ENCODE results near the gene DPEP3. TPM values are rescaled to one million over a fixed set of nuclear protein-coding genes. Genes with fewer than 3 reads are reported as not detected.

The DPEP3 gene
- total RNA-seq, 2 donors from 2014 or later, result 0.28 TPM; not detected in 1

DNA sequence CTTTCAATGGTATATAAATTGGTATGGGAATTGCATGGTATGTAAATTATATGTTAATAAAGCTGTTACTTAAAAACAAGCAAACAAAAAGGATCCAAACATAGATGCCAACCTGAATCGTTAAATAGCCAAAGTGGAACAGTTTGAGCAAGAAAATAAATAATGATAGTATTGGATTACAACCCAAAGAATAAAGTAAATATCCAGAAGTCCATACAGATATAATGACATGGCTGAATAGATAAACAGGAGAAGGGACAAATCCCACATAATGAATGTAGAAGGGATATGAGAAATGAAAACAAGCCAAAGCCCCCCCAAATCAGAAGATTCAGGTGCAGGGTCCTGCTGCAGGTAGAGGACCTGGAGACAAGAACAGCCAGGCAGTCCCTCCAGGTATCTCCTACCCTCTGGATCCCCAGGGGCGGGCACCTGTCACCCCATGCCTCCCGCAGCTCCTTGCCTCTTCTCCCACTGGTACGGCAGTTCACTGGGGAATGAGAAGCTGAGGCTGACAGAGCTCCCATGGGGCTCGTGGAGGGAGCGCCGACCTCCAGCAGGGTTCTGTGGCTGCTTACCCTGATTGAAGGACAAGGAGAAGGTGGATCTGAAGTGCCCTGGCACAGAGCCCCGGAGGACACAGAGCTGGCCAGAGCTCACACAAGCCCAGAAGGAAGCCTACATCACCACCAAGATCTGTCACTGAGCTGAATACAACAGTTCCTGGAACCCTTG is 26.5 kb downstream of the DPEP3 start:
- no peak for ATAC-seq
- intact Hi-C loops (cut with DNase I, micrococcal nuclease), result no loop called here
- DNase-seq, result no peak

DNA sequence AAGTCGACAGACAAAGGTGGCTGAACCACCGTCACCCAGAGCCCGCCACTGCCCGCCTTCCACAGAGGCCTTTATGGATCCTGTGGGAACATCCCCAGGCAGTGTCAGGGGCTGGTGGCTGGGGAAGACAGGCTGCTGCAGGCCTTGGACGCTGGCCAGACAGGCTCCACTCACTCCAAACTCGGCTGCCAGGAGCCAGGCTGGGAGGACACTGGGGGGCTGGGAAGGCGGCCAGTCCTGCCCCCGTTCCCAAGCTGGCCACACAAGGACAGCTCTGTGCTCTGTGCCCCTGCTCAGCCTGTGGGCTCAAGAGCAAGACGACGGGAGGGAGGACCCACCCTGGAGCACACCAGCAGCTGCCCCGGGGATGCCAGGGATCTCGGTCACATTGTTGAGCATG is 28.8 kb downstream of the DPEP3 start:
- no peak for ATAC-seq

DNA sequence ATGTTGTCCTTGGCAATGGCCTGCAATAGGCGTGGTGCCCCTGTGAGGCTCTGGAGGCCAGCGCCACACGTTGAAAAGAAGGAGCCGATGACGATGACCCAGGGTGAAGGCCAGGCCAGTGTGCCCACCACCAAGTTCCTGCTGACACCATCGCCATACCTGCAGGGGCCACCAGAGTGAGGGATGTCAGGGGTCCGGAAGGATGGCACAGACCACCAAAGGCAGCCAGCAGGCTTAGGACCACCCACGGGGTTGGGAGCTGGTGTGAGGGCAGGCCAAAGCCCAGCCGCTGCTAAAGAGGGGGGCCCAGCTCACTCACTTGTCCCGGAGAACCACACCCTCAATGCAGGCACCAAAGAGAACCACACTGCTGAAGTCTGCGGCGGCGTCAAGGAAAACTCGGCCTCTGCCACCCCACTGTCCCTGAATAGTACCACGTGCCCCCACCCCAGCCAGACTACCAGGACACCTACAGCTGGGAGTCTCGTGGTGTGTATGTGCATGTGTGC is 29.9 kb downstream of the DPEP3 start:
- no peak for ATAC-seq
- no peak for DNase-seq
- intact Hi-C loops (cut with DNase I, micrococcal nuclease), result no loop called here

More for the DNA sequence above, 28.8 kb downstream of the DPEP3 start:
- DNase-seq, result no peak
- intact Hi-C loops (cut with DNase I, micrococcal nuclease), result no loop called here

DNA sequence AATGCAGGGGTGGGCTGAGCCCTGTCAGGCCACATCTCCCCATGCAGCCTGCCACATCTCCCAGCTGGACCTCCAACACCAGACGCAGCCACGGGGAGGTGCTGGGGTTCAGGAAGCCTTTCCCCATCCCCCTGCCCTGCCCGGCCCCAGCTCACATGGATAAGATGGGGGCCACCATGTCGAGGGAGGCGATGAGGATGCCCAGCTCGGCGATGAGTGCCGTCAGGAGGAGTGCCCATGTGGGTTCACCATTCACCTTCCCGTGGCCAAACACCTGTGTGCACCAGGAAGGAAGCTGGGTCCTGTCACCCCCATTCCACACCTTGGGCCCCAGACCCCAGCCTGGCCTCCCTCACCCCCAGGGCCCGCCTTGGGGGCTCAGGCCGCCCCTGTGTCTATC is 30.7 kb downstream of the DPEP3 start:
- intact Hi-C loops (cut with DNase I, micrococcal nuclease), result no loop called here
- ATAC-seq, result no peak
- DNase-seq, result no peak

DNA sequence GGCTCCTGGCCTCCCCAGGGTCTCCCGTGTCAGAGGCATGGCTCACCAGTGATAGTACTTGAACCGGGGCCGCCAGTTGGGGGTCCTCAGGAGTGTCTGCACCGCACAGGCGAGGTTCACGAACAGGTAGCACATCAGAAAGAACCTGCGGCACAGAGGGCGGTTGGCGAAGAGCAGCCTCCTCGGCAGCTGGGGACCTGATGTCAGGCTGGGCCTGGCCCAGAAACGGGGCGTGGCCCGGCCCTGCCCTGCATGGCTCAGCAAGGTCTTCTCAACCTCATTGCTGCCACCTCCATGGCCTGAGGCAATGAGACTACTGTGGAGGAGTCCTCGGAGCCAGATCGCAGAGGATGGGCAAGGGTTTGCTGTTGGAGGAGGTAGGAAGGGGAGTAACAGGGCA is 32.3 kb downstream of the DPEP3 start:
- ATAC-seq (peak; percentile 68), DNase-seq (peak in 1 of 2 donors; percentile 34)

DNA sequence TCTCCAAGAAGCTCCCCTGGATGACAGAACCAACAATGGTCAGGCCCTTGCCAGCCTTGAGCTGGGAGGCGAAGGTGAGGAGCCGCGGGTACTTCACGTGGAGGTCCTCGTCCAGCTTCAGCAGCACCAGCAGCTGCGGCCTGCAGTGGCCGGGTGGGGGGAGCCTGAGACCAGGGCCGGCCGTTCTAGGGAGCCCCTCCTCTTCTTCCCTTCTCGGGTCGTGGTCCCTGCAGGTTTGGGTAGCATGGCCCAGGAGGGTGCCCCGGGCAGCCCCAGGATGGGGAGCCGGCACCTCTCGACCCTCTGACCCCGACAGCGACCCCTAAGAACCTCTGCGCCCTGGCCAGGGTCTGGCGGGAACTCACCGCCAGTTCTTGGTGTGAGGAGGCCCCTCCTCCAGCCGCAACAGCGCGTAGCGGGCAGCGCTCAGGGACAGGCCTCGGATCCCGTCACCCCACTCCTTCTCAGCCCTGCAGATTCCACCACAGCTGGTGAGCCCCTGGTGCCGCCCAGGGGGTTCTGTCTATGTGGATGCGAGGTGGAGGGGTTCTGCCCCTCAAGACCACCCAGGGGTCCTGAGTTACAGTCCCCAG is 33.2 kb downstream of the DPEP3 start:
- no peak for ATAC-seq

More for the DNA sequence above, 32.3 kb downstream of the DPEP3 start:
- intact Hi-C loops (cut with DNase I, micrococcal nuclease), result no loop called here

DNA sequence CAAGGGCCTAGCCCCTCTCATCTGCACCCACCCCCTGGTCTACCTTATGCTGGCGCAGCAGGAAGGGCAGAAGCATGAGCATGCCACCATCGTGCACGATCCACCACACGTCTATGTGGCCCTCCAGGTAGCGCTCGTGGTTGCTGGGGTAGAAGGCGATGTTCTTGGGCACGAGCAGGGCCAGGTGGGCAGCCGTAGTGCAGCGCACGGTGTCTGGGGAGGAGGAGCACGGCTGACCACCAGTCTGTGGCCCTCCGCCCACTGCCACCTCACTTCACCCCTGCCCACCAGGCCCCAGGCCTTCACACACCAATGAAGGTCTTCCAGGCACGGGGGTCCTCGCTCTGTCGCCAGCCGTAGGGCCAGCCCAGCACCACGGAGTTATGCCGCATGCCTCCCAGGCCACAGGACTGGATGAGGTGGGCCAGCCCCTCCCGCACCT is 34.1 kb downstream of the DPEP3 start:
- DNase-seq (no peak), ATAC-seq (no peak)
- intact Hi-C loops (cut with DNase I, micrococcal nuclease), result no loop called here

More for the DNA sequence above, 33.2 kb downstream of the DPEP3 start:
- intact Hi-C loops (cut with DNase I, micrococcal nuclease), result no loop called here
- DNase-seq, result no peak

DNA sequence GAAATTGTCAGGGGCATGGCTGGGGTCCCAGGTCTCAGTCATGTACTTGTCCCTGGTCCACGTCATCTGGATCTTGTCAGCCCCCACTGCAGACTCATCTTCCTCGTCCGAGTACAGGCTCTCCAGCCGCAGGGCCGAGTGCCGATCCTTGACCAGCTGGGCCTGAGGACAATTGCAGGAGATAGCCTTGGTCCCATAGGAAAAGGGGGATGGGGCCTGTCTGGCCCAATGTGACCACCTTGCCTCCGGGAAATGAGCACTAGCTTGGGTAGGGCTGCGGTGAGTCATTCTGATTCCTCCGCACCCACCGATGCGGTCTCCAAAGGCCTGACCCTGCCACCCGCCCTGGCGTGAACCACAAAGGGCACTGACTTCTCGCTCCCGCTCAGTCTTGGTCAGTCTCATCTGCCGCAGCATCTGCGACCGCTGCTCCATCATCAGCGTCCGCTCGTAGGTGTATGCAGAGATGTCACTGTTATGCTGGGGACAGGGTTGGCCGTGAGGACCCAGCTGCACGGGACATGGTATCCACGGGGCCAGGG is 34.8 kb downstream of the DPEP3 start:
- intact Hi-C loops (cut with DNase I, micrococcal nuclease), result no loop called here
- ATAC-seq (no peak), DNase-seq (no peak)

DNA sequence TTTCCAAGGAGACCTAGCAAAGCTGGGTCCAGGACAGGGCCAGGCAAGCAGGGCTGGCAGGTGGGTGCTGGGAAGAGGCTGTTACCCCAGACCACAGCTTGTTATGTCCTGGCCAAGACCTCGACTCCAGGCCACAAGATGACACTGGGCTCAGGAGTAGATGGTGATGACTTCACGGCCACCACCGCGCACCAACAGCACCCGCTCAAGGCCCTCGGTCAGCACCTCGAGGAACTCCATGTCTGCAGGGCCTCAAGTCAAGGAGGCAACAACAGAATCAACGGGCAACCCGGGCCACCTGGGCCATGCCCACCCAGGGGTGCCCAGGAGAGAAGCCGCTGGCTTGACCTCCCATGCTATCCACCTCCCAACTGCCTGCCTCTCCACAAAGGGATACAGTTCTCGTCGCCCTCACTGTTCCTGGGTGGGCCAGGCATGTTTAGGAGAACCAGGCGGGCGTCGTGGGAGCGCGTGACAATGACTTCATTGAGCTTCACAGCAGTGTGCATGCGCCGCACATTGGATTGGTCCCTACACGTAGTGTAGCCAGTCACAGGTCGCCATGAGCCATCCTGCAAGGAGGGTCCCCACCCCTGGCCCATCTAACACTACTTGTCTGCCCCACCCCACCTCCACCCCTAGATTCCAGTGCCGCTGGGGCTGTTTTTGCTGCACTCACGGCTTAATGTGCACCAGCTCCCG is 35.5 kb downstream of the DPEP3 start:
- intact Hi-C loops (cut with DNase I, micrococcal nuclease), result no loop called here
- no peak for ATAC-seq
- DNase-seq, result no peak

DNA sequence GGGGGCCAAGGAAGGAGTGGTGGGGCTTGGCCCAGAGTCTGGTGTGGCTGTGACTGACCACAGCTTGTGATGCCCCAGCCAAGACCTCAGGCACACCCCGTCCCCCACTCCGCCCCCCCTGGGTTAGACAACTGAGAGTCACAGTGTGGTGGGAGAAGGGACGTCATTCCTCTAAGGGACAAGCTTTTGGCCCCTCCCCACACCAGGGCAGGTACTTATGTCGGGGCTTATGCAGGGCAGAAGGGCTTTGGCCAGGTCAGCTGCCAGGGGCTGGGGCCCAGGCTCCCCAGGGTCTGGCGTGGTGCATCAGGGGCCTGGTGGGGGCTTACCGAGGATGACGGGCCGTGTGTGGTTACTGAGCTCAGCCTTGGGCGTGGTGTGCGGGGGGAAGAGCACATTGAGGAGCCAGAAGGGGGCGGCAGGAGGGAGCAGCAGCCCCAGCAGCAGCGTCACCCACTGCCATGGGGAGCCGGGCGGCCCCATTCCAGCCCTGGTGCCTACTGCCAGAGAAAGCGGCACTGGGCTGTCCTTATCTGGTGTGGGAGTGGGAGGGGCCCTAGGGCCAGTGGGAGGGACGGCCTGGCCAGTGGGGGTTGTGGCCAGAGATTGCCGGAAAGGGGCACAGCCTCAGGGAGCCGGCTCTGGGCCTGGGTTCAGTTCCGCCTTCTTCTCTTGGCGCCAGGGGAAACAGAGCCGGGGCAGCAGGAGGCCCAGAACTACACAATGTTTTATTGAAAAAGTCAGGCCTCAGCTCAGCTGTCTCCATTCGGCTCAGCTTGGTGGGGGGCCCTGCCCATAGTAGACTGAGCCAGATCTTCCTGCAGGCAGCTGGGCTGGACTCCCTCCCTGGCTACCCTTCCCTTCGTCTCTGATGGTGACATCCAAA is 36.4 kb downstream of the DPEP3 start, which contains the start of gene LCAT:
LCAT (minus strand) TSS at position 502 of the 886 bp plus-strand sequence; CDS start at position 483, 19 bp downstream.
- intact Hi-C loops (cut with DNase I, micrococcal nuclease), result no loop called here
- DNase-seq (peak; percentile 44 to 72), ATAC-seq (peak; percentile 35)

DNA sequence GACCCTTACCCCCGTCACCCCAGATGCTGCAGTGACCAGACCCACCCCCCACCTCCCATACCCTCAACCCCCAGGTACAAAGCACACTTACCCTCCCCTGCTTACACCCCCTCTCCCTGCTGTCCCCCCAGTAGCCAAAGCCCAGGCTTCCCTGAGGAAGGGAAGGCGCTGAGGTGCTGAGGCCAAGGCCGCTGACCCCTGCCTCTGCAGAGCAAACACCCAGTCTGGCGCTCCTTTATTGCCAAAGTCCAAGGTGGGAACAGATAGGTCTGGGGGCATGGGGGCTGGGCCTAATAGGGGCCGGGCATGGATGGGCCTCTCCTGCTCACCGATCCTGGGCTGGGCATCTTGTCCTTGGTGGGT is 37.1 kb downstream of the DPEP3 start:
- intact Hi-C loops (cut with DNase I, micrococcal nuclease), result no loop called here
- ATAC-seq (no peak), DNase-seq (no peak)

DNA sequence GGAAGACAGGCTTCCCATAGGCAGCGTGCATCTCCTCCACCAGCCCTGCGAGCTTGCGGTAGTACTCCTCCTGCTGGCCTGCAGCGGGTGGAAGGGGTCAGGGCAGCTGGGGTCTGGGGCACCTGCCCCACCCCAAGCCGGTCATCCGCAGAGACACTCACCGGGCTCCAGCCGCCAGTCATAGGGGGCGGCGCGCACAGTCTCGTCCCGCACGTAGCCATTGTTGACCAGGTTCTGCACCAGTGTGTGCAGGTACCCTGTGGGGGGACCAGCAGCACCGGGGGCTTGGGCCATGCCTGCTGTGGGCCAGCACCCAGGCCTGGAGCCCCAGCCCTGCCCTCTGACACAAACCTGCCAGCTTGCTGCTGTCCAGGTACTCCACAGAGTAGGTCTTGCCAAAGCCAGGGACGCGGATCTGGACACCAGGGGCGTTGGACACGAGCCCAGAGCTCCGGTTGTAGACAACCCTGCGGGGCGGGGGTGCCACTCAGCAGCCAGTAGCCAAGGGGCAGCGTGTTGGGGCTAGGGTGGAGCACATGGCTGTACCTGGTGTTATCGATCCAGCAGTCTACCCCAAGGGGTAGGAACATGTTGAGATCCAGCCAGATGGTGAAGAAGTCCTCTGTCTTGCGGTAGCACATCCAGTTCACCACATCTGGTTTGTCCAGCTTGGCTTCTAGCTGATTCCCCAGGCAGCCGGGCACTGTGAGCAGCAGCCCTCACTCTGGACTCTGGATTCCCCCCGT is 37.6 kb downstream of the DPEP3 start:
- DNase-seq (no peak), ATAC-seq (peak; percentile 4)
- intact Hi-C loops (cut with DNase I, micrococcal nuclease), result no loop called here

DNA sequence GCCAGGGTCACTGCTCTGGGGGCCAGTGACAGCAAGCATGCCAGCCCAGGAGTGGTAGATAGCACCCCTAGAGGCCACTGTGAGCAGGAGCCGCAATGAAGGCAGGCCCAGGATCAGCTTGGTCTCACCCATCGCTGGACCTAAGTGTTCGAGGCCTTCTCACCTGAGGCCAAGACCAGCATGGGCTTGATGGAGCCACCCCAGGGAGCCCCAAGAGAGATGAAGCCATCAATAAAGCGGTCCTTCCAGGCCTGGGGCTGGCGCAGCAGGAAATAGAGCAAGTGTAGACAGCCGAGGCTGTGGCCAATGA is 38.1 kb downstream of the DPEP3 start:
- DNase-seq, result peak in 1 of 2 donors; percentile 38
- peak; percentile 60 for ATAC-seq
- intact Hi-C loops (cut with DNase I, micrococcal nuclease), result no loop called here

DNA sequence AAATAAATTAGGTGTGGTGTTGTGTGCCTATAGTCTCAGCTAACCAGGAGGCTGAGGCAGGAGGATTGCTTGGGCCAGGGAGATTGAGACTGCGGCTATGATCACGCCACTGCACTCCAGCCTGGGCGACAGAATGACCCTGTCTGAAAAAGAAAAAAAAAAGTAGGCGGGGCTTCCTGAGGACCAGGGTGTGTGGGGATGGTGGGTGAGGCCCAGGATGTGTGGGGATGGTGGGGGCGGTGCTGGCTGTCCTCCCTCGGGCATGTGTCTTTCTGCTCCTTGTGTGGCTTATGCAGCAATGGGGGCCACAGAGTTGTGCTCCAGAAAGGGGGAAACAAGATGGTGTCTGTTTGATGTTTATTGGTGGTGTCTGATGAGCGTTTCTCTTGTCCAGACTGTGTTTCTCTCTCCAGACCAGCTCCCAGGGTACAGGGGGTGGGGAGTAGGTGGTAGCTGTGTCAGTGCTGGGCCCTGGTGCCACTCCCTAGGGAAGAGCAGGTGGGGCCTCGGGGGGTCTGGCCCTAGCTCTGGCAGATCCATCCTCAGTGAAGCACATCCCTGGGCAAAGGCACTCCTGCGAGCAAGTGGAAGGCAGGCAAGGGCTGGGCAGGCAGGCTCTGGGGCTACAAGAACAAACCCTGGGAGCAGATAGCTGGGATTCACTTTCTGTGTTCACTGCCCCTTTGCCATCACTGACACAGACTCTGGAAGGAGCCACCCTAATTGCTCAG is 38.7 kb downstream of the DPEP3 start:
- ATAC-seq, result no peak
- intact Hi-C loops (cut with DNase I, micrococcal nuclease), result no loop called here
- no peak for DNase-seq

DNA sequence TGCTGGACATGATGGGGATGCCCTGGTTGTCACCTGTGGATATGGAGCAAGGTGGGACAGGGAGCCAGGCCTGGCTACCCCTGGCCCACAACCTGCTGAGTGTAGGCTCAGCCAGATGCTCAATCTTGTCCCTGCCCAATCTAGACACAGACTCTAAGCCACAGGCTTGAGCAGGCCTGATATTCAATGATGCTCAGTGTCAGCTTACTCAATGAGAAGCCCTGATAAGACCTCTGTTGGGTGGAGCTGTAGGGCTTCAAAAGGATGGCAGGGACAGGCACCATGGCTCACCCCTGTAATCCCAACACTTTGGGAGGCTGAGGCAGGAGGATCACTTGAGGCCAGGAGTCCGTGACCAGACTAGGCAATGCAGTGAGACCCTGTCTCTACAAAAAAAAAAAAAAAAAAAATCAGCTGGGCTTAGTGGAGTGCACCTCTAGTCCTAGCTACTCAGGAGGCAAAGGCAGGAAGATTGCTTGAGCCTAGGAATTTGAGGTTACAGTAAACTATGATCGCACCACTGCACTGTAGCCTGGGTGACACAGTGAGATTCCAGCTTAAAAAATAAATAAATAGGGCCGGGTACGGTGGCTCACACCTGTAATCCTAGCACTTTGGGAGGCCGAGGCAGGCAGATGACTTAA is 39.7 kb downstream of the DPEP3 start:
- no peak for ATAC-seq
- DNase-seq, result no peak
- intact Hi-C loops (cut with DNase I, micrococcal nuclease), result no loop called here

DNA sequence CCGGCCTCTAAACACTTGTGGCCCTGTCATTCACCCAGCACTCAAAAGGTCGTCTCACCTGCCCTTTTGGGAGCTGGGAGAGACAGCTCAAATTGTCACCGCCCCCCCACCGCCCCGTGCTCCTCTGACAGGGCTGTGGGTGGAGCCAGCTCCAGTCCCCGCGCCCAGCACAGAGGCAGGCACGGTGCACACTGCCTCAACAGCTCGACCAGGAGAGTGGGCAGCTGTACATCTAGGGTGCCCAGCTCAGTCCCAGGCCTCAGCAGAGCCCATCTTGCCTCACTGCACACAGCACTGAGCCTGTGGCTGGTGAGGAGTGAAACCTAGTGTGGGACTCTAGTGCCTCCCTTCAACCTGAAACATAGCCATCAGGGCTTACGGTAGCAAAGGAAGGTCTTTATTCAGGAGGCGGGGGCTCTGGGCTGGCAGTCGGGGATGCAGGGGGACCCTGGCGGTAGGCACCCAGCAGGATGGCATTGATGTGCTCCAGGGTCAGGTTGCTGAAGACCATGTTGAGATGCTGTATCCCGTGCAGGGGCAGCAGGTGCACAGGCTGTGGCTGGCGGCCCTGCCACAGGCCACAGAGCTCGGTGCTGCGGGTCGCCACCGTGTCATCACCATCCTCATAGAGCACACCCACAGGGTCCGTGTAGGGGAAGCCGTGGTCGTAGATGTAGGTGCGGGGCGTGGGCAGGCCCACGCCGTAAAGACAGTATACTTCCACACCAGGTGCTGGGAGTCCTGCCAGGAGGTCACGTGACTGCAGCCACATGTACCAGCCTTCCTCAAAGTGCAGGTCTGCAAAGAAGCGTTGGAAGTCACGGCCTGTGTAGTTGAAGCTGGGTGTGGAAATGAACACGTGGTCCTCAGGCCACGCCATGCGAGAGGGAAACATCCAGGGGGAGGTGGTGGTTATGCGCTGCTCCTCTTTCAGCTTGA is 40.5 kb downstream of the DPEP3 start:
- ATAC-seq (no peak), DNase-seq (peak; percentile 56 to 82)
- intact Hi-C loops (cut with DNase I, micrococcal nuclease), result no loop called here

Data from left colon (tissue), 2 donors.